Pancreas (tissue), 10 donors: ENCODE data around the gene P2RY11. TPM values are rescaled to one million over a fixed set of nuclear protein-coding genes. Genes with fewer than 3 reads are reported as not detected.
A peak's percentile ranks its signal among the peaks of the same experiment; 100 is the strongest.

Source experiments
- ATAC-seq, 4 donors: fragments of 200-7000 bp; cut with Tn5 transposase; one replicate each; pipeline versions ENCODE4 v1.8.0 to v1.9.1; 2020; ENCODE audit warnings: mild to moderate bottlenecking in 4 of 4, moderate library complexity in 4 of 4
- DNase-seq, 6 donors: peaks; one replicate each; pipeline ENCODE4 v3.0.0-alpha.2; 2020
- FAIRE-seq: peaks from 2 replicates; lab custom pipeline; 2012; peaks lifted over from hg19 to GRCh38; lab: Jason Lieb, UNC
- H3K27ac ChIP-seq, 4 donors: fragments of 200-600 bp; sonication (generic); 1 replicate in 3 of 4; 2 replicates in 1 of 4; pipeline versions ENCODE4 v1.5.0 to v1.8.0; 2020
- H3K27me3 ChIP-seq, 4 donors: fragments of 200-600 bp; one replicate each; pipeline ENCODE4 v1.8.0; 2021
- H3K36me3 ChIP-seq, 3 donors: fragments of 200-600 bp; sonication (generic) in 1 of 3; one replicate each; pipeline versions ENCODE4 v1.5.0 to v1.8.0; 2020 to 2021
- H3K4me1 ChIP-seq, 3 donors: fragments of 200-600 bp; one replicate each; pipeline ENCODE4 v1.8.0; 2021
- H3K4me3 ChIP-seq, 4 donors: fragments of 200-600 bp; sonication (generic) in 2 of 4; one replicate each; pipeline versions ENCODE4 v1.5.0 to v1.8.0; 2020 to 2021
- H3K9me3 ChIP-seq, 4 donors: fragments of 200-600 bp; one replicate each; pipeline ENCODE4 v1.8.0; 2021
- CTCF ChIP-seq, 4 donors: fragments of 200-600 bp; sonication (generic) in 3 of 4; IDR thresholded peaks; one replicate each; pipeline versions ENCODE4 v1.5.0 to v1.8.0; 2021; ENCODE audit warnings: antibody characterized with exemption in 4 of 4
- WGBS, 2 donors: extraction: QIAGEN DNeasy Blood & Tissue Kit; methylation state at CpG; one replicate each; pipeline ENCODE4 v1.1.7; 2013; 5-methylcytosine and 5-hydroxymethylcytosine counted together
- intact Hi-C, 3 donors: fragments of 100-400 bp; cut with DNase I; formaldehyde crosslinking; loops; one replicate each; pipeline versions ENCODE4 v1.11.1 to v1.14.2; 2022
- polyA plus RNA-seq, 2 donors: library from polyadenylated mRNA; stranded (reverse); fragments of 200-250 nt; gene quantifications; one replicate each; pipeline ENCODE4 v1.2.3, GENCODE V29; 2013
- total RNA-seq, 6 donors: library from RNA; stranded (reverse); fragmentation: NEBNext Ultra II Directional in 4 of 6; extraction: Animal tissue kit (Norgen Biotek cat#: 25700) in 4 of 6; gene quantifications; one replicate each; pipeline versions ENCODE4 v1.2.1 to v1.2.4, GENCODE V29; 2021 to 2023
- donor health status: healthy with polysubstance abuse.
- donor health status: DM: no; HTN: no; CAD: no; lungs with moderate emphysema.
- donor health status: DM: no; HTN: no; CAD: no.
- donor health status: control.
- donor health status: control.
- donor health status: Bipolar disorder and iron deficiency.
- donor health status: DM: yes; HTN: yes; CAD: no.
- donor health status: DM: no; HTN: no; CAD: no.
- donor health status: DM: no; HTN: no; CAD: no.
- donor health status: DM: yes; HTN: yes; CAD: no.

P2RY11 gene
- total and polyA plus RNA-seq, 8 donors, result 2.5 to 17.4 (median 7.1) TPM

GRCh38 chr19:10126213-10126639 is 14.7 kb downstream of the P2RY11 start:
- no peak for FAIRE-seq
- no peaks in the 10 kb centered on the region for H3K27me3 ChIP-seq
- WGBS, 2 donors, result 82 to 99% methylated on average over 4 of the region's 4 CpGs
- intact Hi-C loops, result no loop called here
- TF ChIP-seq CTCF (IDR thresholded peaks at IDR 0.05), result no peak
- H3K9me3 ChIP-seq, result no peaks in the 10 kb centered on the region
- no peaks in the 10 kb centered on the region for H3K36me3 ChIP-seq
- no peak for DNase-seq
- no peaks in the 10 kb centered on the region for H3K4me1 ChIP-seq
- ATAC-seq, result peak in 2 of 4 donors; percentile 51 to 71
- peak overlapping the region in 1 of 4 donors; percentile 15 for H3K27ac ChIP-seq
- H3K4me3 ChIP-seq, result no peak overlapping the region

GRCh38 chr19:10132905-10133304 is 21.4 kb downstream of the P2RY11 start:
- H3K36me3 ChIP-seq, result peaks cover 0 to 5% (median 0%) of the 10 kb centered on the region in 3 donors
- no peaks in the 10 kb centered on the region for H3K4me1 ChIP-seq
- H3K4me3 ChIP-seq, result no peak overlapping the region
- H3K9me3 ChIP-seq, result no peaks in the 10 kb centered on the region
- no peaks in the 10 kb centered on the region for H3K27me3 ChIP-seq
- TF ChIP-seq CTCF (IDR thresholded peaks at IDR 0.05), result no peak
- FAIRE-seq (no peak), DNase-seq (no peak), ATAC-seq (no peak)
- WGBS, 2 donors, result 95% methylated on average over 7 of the region's 7 CpGs
- no peak overlapping the region for H3K27ac ChIP-seq
- intact Hi-C loops, result no loop called here

- Histone ChIP-seq H3K9me3 (no peaks in the 10 kb centered on the region), H3K4me1 (no peaks in the 10 kb centered on the region), H3K36me3 (peaks cover 0 to 5% (median 0%) of the 10 kb centered on the region in 3 donors), H3K4me3 (no peak overlapping the region), H3K27me3 (no peaks in the 10 kb centered on the region), H3K27ac (no peak overlapping the region)
- DNase-seq, result no peak
- FAIRE-seq, result no peak
- intact Hi-C loops, result no loop called here
- 88 to 92% methylated on average over 11 of the region's 11 CpGs for WGBS, 2 donors
- no peak for ATAC-seq
- no peak for TF ChIP-seq CTCF (IDR thresholded peaks at IDR 0.05)
Observed at GRCh38 chr19:10133596-10133995, 22.1 kb downstream of the P2RY11 start.

GRCh38 chr19:10134040-10134439 is 22.5 kb downstream of the P2RY11 start:
- H3K27ac ChIP-seq, result no peak overlapping the region
- 93 to 97% methylated on average over 9 of the region's 9 CpGs for WGBS, 2 donors
- TF ChIP-seq CTCF (IDR thresholded peaks at IDR 0.05), result no peak
- no peaks in the 10 kb centered on the region for H3K9me3 ChIP-seq
- peaks cover 0 to 5% (median 0%) of the 10 kb centered on the region in 3 donors for H3K36me3 ChIP-seq
- FAIRE-seq (no peak), ATAC-seq (no peak), DNase-seq (no peak)
- H3K27me3 ChIP-seq, result no peaks in the 10 kb centered on the region
- intact Hi-C loops, result no loop called here
- no peak overlapping the region for H3K4me3 ChIP-seq
- H3K4me1 ChIP-seq, result no peaks in the 10 kb centered on the region

GRCh38 chr19:10135551-10136334 is 24.2 kb downstream of the P2RY11 start:
- no peaks in the 10 kb centered on the region for H3K4me1 ChIP-seq
- H3K27me3 ChIP-seq, result no peaks in the 10 kb centered on the region
- DNase-seq (no peak), FAIRE-seq (no peak), ATAC-seq (no peak)
- TF ChIP-seq CTCF (IDR thresholded peaks at IDR 0.05), result no peak
- 92 to 95% methylated on average over 39 of the region's 39 CpGs for WGBS, 2 donors
- no peak overlapping the region for H3K4me3 ChIP-seq
- intact Hi-C loops, result no loop called here
- H3K36me3 ChIP-seq, result peaks cover 0 to 14% (median 0%) of the 10 kb centered on the region in 3 donors
- H3K9me3 ChIP-seq, result no peaks in the 10 kb centered on the region
- H3K27ac ChIP-seq, result no peak overlapping the region
